Stimulated activated CD8-positive, alpha-beta memory T cell treated with anti-CD3 and anti-CD28 coated beads, Interleukin-12 subunit alpha, Interleukin-12 subunit beta, amount 100 ng/mL, for 24 hours (primary cell): ENCODE measurements around the gene PITHD1.
"Not testable (repeated sequence)": the region's sequence is repeated elsewhere in the genome, so short reads cannot be mapped to it uniquely, and the experiment has no call there.

Source experiments
- DNase-seq: peaks from one replicate; pipeline ENCODE4 v3.0.0-alpha.2; 2020; ENCODE audit errors: extremely low read depth

PITHD1 gene

DNA sequence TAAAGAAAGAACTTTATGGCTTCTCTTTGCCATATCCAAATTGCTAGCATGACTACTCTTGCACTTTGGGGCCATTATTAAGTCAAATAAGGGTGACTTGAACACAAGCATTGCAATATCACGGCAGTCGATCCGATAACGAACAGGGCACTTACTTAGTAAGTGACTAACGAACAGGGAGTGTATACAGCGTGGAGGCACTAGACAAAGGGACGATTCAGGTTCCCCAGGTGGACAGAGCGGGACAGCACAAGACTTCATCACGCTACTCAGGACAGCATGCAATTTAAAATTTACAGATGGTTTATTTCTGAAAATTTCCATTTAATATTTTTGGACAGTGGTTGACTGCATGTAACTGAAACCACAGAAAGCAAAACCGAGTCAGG lies 5.4 kb upstream of the PITHD1 start:
- no peak for DNase-seq

DNA sequence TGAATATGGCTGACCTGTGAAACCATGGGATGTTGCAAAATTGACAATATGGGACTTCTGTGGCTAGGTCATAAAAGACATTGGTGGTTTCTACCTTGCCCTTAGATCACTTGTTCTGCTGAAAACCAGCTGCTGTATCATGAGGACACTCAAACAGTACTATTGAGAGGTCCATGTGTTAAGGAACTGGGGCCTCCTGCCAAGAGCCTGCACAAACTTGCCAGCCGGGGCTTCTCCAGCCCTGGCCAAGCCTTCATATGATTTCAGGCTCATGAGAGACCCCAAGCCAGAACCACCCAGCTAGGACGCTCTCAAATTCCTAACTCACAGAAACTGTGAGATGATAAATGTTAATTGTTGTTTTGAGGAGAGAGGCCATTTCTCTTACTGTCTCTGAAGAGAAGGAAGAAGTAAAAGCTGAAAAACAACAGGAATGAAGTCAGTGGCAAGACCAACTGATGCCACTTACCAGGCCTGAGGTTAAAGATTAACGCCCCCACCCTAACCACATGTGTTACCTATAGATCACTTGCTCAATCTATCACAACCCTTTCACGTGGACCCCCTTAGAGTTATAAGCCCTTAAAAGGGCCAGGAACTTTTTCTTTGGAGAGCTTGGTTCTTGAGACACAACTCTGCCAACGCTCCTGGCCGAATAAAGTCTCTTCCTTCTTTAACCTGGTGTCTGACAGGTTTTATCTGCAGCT lies 3.9 kb upstream of the PITHD1 start:
- no peak for DNase-seq

DNA sequence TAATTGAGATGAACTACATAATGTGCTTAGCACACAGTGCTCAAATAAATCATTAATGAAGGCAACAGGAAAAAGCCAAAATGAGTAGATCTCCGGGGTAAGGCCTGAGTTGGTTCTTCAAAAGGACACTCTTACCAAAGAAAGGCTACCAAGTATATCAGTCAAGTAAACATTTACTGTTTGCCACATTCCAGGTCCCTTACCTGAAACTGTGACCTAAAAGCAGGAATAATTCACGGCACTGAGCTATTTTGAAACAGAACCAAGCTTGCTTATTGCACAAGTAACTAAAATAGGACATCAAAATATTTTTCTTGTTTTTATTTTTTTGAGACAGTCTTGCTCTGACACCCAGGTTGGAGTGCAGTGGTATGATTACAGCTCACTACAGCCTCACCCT lies 2.0 kb upstream of the PITHD1 start:
- DNase-seq: no peak

DNA sequence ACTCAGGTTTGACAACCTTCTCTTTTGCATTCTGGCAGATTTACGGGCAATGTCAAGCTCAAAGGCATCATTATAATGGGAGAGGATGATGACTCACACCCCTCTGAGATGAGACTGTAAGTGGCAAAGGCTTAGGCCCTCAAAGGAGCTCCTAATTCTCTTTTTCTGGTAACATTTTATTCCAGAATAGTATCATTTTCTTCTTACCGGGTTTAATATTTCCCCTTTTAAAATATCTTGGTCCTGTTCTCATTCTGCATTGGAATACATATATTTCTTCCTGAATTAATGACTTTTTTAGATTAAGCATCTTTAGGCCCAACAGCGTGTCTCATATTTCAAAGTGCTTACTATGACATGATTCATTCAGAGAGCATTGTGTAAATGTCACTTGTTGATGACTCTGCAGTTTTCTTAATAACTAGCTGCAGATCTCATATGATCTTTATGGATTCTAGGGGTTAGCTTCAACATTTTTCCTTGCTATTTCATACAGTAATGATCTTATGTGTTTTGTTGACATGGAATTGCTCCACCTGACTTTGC lies 1.7 kb downstream of the PITHD1 start:
- DNase-seq: no peak

DNA sequence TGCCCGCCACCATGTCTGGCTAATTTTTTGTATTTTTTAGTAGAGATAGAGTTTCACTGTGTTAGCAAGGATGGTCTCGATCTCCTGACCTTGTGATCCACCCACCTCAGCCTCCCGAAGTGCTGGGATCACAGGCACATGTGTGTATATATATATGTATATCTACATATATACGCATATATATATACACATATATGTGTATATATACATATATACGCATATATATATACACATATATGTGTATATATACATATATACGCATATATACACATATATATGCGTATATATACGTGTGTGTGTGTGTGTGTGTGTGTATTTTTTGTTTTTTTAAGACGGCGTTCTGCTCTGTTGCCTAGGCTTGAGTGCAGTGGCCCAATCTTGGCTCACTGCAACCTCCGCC lies 4.9 kb downstream of the PITHD1 start:
- not testable (repeated sequence) for DNase-seq

GRCh38 chr1:23784846-23785245 lies 6.6 kb downstream of the PITHD1 start:
- no peak for DNase-seq

DNA sequence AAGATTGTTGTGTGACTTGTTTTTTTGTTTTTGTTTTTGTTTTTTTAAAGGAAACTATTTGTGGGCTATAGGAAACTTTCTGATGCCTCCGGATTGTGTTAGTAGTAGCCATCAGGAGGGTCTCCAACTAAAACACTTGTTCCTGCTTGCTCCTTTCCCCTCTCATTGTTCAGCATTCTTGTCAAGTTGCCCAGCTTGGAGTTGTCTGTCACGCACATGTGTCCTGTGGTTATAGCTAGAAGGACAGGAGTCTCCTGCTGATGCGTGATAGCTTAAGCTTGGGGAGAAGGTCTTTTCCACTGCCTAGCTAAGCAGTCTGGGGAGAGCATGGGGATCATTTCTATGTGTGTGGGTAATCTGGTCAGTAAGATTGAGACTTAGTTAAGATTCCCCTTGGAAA lies 9.5 kb downstream of the PITHD1 start:
- no peak for DNase-seq

DNA sequence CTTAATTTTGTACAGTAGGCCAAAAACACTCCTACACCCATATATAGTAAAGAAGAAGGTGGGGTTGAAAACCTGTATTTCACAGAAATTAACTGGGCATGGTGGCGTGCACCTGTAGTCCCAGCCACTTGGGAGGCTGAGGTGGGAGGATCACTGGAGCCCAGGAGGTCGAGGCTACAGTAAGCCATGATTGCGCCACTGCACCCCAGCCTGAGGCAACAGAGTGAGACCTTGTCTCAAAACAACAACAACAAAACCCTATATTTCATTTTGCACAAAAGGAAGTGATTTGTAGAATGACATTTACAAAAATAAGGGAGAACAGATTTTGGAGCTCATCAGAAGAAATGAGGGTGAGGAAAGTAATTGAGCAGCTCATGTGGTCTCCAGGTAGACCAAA lies 10.5 kb downstream of the PITHD1 start:
- no peak for DNase-seq

- DNase-seq: peak; percentile 77
Observed at GRCh38 chr1:23790696-23791515, 12.7 kb downstream of the PITHD1 start, which contains the start of gene LYPLA2. LYPLA2 (plus strand) TSS chr1:23791145; CDS start chr1:23792683, 1,538 bp downstream.

DNA sequence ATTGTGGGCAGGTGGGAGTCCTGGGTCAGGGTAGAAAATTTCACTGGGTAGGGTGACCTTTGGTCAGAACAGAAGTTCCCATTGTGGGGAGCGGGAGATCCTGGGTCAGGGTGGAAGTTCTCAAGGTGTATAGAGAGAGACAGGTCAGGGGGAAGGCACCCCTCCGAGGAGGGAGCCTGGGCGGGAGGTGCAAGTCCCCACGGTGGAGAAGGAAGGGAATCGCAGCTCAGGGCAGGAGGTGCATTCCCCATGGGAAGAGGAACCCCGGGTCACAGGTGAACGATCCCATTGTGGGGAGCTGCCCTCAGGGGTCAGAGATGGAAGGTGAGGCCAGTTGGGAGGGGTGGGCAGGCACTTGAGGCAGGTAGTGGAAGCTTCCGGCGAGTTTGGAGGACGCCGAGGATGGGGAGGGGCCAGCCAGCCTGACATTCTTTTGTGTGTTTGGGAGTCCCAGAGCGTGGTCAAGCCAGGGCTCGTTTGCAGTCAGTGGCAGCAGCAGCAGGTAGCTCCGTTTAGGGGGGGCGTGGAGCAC lies 13.4 kb downstream of the PITHD1 start:
- no peak for DNase-seq

DNA sequence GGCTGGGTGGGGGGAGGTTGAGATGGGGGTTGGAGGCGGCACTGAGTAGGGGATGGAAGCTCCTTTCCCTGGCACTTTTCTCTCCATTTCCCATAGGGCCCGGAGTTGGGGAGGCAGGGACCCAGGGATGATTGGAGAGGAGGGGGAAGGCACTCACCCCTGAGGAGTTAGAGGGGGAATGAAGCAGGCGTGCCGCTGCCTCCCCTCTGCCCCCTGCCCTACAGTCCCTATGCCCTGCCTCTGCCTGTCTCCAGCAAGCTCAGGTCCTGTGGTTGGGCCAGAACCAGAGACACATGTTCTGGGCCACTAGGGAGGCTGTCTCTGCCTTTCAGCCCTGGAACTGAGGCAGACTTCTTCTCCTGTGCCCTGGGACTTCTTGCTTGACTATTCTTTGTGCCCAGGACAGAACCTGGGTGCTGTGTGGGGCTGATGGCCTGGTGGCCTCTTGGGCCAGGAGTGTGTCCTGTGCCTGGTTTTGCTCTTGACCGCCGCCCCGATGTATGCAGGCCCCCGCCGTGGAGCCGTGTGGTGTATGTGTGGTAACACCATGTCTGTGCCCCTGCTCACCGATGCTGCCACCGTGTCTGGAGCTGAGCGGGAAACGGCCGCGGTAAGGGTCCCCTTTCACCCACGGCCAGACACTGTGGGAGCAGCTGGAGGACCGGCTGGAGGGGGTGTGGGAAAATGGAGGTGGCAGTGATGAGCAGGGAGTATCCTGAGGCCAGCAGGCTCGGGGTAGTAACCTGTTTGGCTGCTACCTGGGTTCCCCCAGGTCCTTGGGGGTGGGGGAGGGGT lies 14.1 kb downstream of the PITHD1 start:
- no peak for DNase-seq

GRCh38 chr1:23793018-23793781 lies 15.0 kb downstream of the PITHD1 start:
- DNase-seq: no peak

- no peak for DNase-seq
Observed at GRCh38 chr1:23793861-23794731, 15.9 kb downstream of the PITHD1 start.

DNA sequence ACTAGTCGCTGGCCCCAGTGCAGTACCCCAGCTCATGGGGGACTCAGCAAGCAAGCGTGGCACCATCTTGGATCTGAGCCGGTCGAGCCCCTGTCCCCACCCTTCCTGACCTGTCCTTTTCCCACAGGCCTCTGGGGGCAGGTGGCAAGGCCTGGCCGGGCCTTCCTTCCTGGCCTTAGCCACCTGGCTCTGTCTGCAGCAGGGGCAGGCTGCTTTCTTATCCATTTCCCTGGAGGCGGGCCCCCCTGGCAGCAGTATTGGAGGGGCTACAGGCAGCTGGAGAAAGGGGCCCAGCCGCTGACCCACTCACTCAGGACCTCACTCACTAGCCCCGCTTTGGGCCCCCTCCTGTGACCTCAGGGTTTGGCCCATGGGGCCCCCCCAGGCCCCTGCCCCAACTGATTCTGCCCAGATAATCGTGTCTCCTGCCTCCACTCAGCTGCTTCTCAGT lies 16.5 kb downstream of the PITHD1 start:
- DNase-seq: not testable (repeated sequence)

DNA sequence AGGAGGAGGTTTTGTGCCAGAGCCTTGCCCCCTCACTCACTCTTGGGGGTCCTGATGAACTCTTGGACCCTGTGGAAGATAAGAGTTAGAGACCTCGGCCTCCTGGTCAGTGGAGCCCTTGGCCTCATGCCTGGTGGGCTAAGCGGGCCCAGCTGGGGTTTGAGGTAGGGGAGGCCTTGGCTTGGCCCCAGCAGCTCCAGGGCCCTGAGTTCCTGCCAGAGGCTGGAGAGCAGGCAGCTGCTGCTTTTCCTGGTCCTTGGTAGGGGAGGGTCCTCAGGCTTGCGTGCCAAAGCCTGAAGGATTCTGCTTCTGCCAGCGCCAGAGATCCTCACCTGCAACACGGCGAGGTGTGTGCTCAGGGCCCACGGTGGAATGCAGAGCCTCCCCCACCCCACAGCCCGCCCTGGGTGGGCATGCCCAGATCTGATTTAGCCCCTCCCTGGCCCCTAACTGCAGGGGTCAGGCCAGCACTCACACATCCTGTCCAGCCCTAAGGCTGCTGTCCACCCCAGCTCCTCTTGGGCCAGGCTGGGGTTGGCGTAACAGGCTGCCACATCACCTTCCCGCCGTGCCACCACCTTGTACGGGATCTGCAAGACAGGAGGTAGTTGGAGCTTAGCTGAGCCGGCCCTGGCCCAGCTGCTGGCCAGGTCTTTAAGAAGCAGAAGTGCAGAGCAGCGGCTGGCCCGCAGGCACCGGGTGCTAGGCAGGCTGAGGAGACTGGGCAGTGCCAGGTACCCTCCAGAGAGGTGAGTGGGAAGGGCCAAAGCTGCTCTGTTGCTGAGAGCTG lies 17.7 kb downstream of the PITHD1 start:
- DNase-seq: no peak

GRCh38 chr1:23796466-23797271 lies 18.5 kb downstream of the PITHD1 start:
- no peak for DNase-seq

DNA sequence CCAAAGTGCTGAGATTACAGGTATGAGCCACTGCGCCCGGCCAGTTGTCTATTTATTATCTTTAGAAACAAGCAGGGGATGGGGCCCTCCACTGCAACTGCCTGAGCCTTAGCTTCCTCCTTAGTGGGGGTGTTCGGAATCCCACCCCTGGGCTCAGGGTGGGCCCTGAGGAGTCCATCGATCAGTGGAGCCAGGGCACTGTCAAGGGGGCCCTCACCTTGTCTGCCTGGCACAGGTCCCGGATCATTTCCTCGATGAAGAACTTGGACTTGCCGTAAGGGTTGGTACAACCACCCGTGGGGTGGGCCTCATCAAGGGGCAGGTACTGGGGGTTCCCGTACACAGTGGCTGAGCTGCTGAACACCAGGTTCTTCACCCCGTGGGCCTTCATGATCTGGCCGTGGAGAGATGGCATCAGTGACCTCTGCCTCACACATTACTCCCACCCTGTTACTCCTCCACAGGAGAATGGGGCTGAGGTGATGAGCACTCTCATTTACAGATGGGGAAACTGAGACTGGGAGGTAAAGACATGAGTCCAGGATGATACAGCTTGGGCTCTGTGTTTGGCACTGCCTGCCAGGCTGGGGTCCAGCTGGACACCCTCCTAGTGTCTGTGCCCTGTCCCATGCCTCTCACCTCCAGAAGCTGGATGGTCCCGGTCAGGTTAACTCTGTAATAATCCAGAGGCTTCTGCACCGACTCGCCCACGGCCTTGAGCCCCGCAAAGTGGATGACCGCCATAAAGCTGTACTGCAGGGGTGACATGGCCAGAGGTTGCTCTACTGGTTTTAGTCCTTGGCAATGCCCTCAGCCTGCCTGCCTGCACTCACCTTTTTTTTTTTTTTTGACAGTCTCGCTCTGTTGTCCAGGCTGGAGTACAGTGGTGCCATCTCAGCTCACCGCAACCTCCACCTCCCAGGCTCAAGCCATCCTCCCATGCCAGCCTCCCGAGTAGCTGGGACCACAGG lies 19.5 kb downstream of the PITHD1 start:
- DNase-seq: no peak
